Karpas-422 (cell line): ENCODE data around the gene MAP3K5. TPM values are rescaled to one million over a fixed set of nuclear protein-coding genes. Genes with fewer than 3 reads are reported as not detected.
"Not testable (repeated sequence)": the region's sequence is repeated elsewhere in the genome, so short reads cannot be mapped to it uniquely, and the experiment has no call there.

Experiments
- DNase-seq: peaks from one replicate; pipeline ENCODE4 v3.0.0-alpha.2; 2015
- H2AFZ ChIP-seq: fragments of 200-600 bp; sonication (generic); 2 replicates; pipeline ENCODE4 v1.6.1; 2014; ENCODE audit warnings: antibody characterized with exemption, low read length, mixed read lengths
- H3K27ac ChIP-seq: fragments of 200-600 bp; sonication (generic); 2 replicates; pipeline ENCODE4 v1.5.1; 2014; ENCODE audit warnings: mild to moderate bottlenecking, low read length, moderate library complexity
- H3K27me3 ChIP-seq: fragments of 200-600 bp; sonication (generic); 2 replicates; pipeline ENCODE4 v1.6.1; 2014; ENCODE audit warnings: low read length, mixed read lengths
- H3K36me3 ChIP-seq: fragments of 200-600 bp; sonication (generic); 2 replicates; pipeline ENCODE4 v1.6.1; 2014; ENCODE audit warnings: low read length, mixed read lengths; ENCODE audit not compliant: insufficient read depth
- H3K4me1 ChIP-seq: fragments of 200-600 bp; sonication (generic); 2 replicates; pipeline ENCODE4 v1.6.1; 2014; ENCODE audit warnings: mild to moderate bottlenecking, low read length, mixed read lengths
- H3K4me2 ChIP-seq: fragments of 200-600 bp; sonication (generic); 2 replicates; pipeline ENCODE4 v1.6.1; 2014; ENCODE audit warnings: low read length, low read depth, mild to moderate bottlenecking; ENCODE audit not compliant: poor library complexity, severe bottlenecking
- H3K4me3 ChIP-seq: fragments of 200-600 bp; sonication (generic); 2 replicates; pipeline ENCODE4 v1.5.1; 2014; ENCODE audit warnings: mild to moderate bottlenecking, antibody characterized with exemption, low read length, mixed read lengths
- H3K79me2 ChIP-seq: fragments of 200-600 bp; sonication (generic); 2 replicates; pipeline ENCODE4 v1.6.1; 2014; ENCODE audit warnings: mild to moderate bottlenecking, low read length, mixed read lengths
- H3K9ac ChIP-seq: fragments of 200-600 bp; sonication (generic); 2 replicates; pipeline ENCODE4 v1.6.0; 2014; ENCODE audit warnings: low read length
- H3K9me2 ChIP-seq: fragments of 200-600 bp; sonication (generic), shearing (Covaris generic); replicated peaks from 2 replicates; pipeline ENCODE4 v1.6.0; 2014; ENCODE audit warnings: mild to moderate bottlenecking, low read length, moderate library complexity; ENCODE audit not compliant: insufficient read depth
- H3K9me3 ChIP-seq: fragments of 300-700, 200-600 bp; sonication (generic); 2 replicates; pipeline ENCODE4 v1.6.1; 2014; ENCODE audit warnings: low read length, mixed read lengths
- H4K20me1 ChIP-seq: fragments of 200-600 bp; sonication (generic); 2 replicates; pipeline ENCODE4 v1.6.1; 2014; ENCODE audit warnings: mild to moderate bottlenecking, antibody characterized with exemption, low read length, low read depth; ENCODE audit not compliant: insufficient read depth
- total RNA-seq: library from RNA; depleted of rRNA; stranded (reverse); fragments of >200 nt; shearing (Covaris generic); gene quantifications from 2 replicates; pipeline ENCODE4 v1.2.3, GENCODE V29; 2014; ENCODE audit warnings: low replicate concordance

MAP3K5 gene
- total RNA-seq, 1 experiment from 2014 or later, result 1.1 TPM

GRCh38 chr6:136696238-136696637, 96.0 kb downstream of the MAP3K5 start:
- H2AFZ ChIP-seq, result no peak overlapping the region
- no peak overlapping the region for H3K4me2 ChIP-seq
- no peak overlapping the region for H3K27ac ChIP-seq
- no peaks in the 10 kb centered on the region for H3K27me3 ChIP-seq
- H3K36me3 ChIP-seq, result no peaks in the 10 kb centered on the region
- no peak overlapping the region for H3K9ac ChIP-seq
- no peaks in the 10 kb centered on the region for H3K4me1 ChIP-seq
- H3K79me2 ChIP-seq, result no peaks in the 10 kb centered on the region
- no peaks in the 10 kb centered on the region for H4K20me1 ChIP-seq
- H3K9me2 ChIP-seq, result no peaks in the 10 kb centered on the region
- H3K4me3 ChIP-seq, result no peak overlapping the region
- H3K9me3 ChIP-seq, result no peaks in the 10 kb centered on the region
- no peak for DNase-seq

GRCh38 chr6:136695412-136695811, 96.9 kb downstream of the MAP3K5 start:
- no peaks in the 10 kb centered on the region for H3K9me3 ChIP-seq
- no peaks in the 10 kb centered on the region for H3K9me2 ChIP-seq
- DNase-seq, result no peak
- H3K27me3 ChIP-seq, result no peaks in the 10 kb centered on the region
- H3K4me3 ChIP-seq, result no peak overlapping the region
- no peaks in the 10 kb centered on the region for H3K36me3 ChIP-seq
- no peaks in the 10 kb centered on the region for H3K79me2 ChIP-seq
- H3K4me1 ChIP-seq, result no peaks in the 10 kb centered on the region
- H3K27ac ChIP-seq, result no peak overlapping the region
- no peaks in the 10 kb centered on the region for H4K20me1 ChIP-seq
- H2AFZ ChIP-seq, result no peak overlapping the region
- no peak overlapping the region for H3K4me2 ChIP-seq
- no peak overlapping the region for H3K9ac ChIP-seq

GRCh38 chr6:136693090-136693489, 99.2 kb downstream of the MAP3K5 start:
- Histone ChIP-seq H3K79me2 (no peaks in the 10 kb centered on the region), H3K4me3 (no peak overlapping the region), H3K9ac (no peak overlapping the region), H3K4me2 (no peak overlapping the region), H3K9me3 (no peaks in the 10 kb centered on the region), H2AFZ (no peak overlapping the region), H3K4me1 (no peaks in the 10 kb centered on the region), H4K20me1 (no peaks in the 10 kb centered on the region), H3K27me3 (no peaks in the 10 kb centered on the region), H3K27ac (no peak overlapping the region), H3K9me2 (no peaks in the 10 kb centered on the region), H3K36me3 (no peaks in the 10 kb centered on the region)
- no peak for DNase-seq

GRCh38 chr6:136687894-136688293, 104.4 kb downstream of the MAP3K5 start:
- H4K20me1 ChIP-seq, H3K4me1 ChIP-seq, H3K36me3 ChIP-seq, H3K9me3 ChIP-seq, H3K79me2 ChIP-seq, H3K9me2 ChIP-seq, H3K27me3 ChIP-seq, DNase-seq, H2AFZ ChIP-seq, H3K9ac ChIP-seq, H3K4me3 ChIP-seq, H3K27ac ChIP-seq, H3K4me2 ChIP-seq: not testable (repeated sequence)

GRCh38 chr6:136685540-136686108, 106.7 kb downstream of the MAP3K5 start:
- no peak overlapping the region for H2AFZ ChIP-seq

GRCh38 chr6:136684466-136684865, 107.8 kb downstream of the MAP3K5 start:
- Histone ChIP-seq H3K9me2 (no peaks in the 10 kb centered on the region), H3K27me3 (no peaks in the 10 kb centered on the region), H3K9me3 (no peaks in the 10 kb centered on the region), H3K4me2 (no peak overlapping the region), H4K20me1 (no peaks in the 10 kb centered on the region), H3K79me2 (no peaks in the 10 kb centered on the region), H3K27ac (no peak overlapping the region), H3K9ac (no peak overlapping the region), H2AFZ (no peak overlapping the region), H3K36me3 (no peaks in the 10 kb centered on the region), H3K4me1 (no peaks in the 10 kb centered on the region), H3K4me3 (no peak overlapping the region)
- DNase-seq, result no peak

More at GRCh38 chr6:136685540-136686108, 106.7 kb downstream of the MAP3K5 start:
- Histone ChIP-seq H3K27me3 (no peaks in the 10 kb centered on the region), H3K79me2 (no peaks in the 10 kb centered on the region), H3K4me1 (no peaks in the 10 kb centered on the region), H3K4me3 (no peak overlapping the region), H3K9me3 (no peaks in the 10 kb centered on the region), H3K9me2 (no peaks in the 10 kb centered on the region), H3K4me2 (no peak overlapping the region), H3K9ac (no peak overlapping the region), H4K20me1 (no peaks in the 10 kb centered on the region), H3K27ac (no peak overlapping the region), H3K36me3 (no peaks in the 10 kb centered on the region)
- no peak for DNase-seq

GRCh38 chr6:136683209-136683941, 108.9 kb downstream of the MAP3K5 start:
- Histone ChIP-seq H3K9me2 (no peaks in the 10 kb centered on the region), H3K27me3 (no peaks in the 10 kb centered on the region), H3K4me3 (no peak overlapping the region), H3K79me2 (no peaks in the 10 kb centered on the region), H3K36me3 (no peaks in the 10 kb centered on the region), H3K4me2 (no peak overlapping the region), H3K9ac (no peak overlapping the region), H3K27ac (no peak overlapping the region), H4K20me1 (no peaks in the 10 kb centered on the region), H3K9me3 (no peaks in the 10 kb centered on the region), H2AFZ (no peak overlapping the region), H3K4me1 (no peaks in the 10 kb centered on the region)
- no peak for DNase-seq

GRCh38 chr6:136682292-136682691, 110.0 kb downstream of the MAP3K5 start:
- no peak overlapping the region for H3K27ac ChIP-seq
- H3K79me2 ChIP-seq, result no peaks in the 10 kb centered on the region
- no peak overlapping the region for H3K9ac ChIP-seq
- no peak for DNase-seq
- H3K36me3 ChIP-seq, result no peaks in the 10 kb centered on the region
- no peak overlapping the region for H3K4me2 ChIP-seq
- no peak overlapping the region for H2AFZ ChIP-seq
- H3K27me3 ChIP-seq, result no peaks in the 10 kb centered on the region
- H3K9me3 ChIP-seq, result no peaks in the 10 kb centered on the region
- no peaks in the 10 kb centered on the region for H4K20me1 ChIP-seq
- H3K4me1 ChIP-seq, result no peaks in the 10 kb centered on the region
- H3K4me3 ChIP-seq, result no peak overlapping the region
- no peaks in the 10 kb centered on the region for H3K9me2 ChIP-seq
